ENCODE measurements around the gene PSTPIP1. TPM values are rescaled to one million over a fixed set of nuclear protein-coding genes. Genes with fewer than 3 reads are reported as not detected.
A peak's percentile ranks its signal among the peaks of the same experiment; 100 is the strongest.

Gene PSTPIP1
- total RNA-seq, 1 donor from 2014 or later, result 18.4 TPM

GRCh38 chr15:77017761-77018720 lies 23.1 kb downstream of the PSTPIP1 start:
- H3K9me3 ChIP-seq, result no peaks in the 10 kb centered on the region
- no peak for TF ChIP-seq CTCF (IDR thresholded peaks at IDR 0.05)
- intact Hi-C loops (cut with DNase I), result no loop called here
- DNase-seq (no peak), ATAC-seq (no peak)
- H3K4me1 ChIP-seq, result peaks cover 26% of the 10 kb centered on the region
- H3K27me3 ChIP-seq (ENCODE audit: low read depth), result no peaks in the 10 kb centered on the region
- H3K36me3 ChIP-seq, result no peaks in the 10 kb centered on the region
- H3K27ac ChIP-seq, result no peak overlapping the region
- H3K4me3 ChIP-seq, result no peak overlapping the region

GRCh38 chr15:77018796-77019505 lies 24.0 kb downstream of the PSTPIP1 start:
- Histone ChIP-seq H3K9me3 (no peaks in the 10 kb centered on the region), H3K4me3 (no peak overlapping the region), H3K27me3 (ENCODE audit: low read depth) (no peaks in the 10 kb centered on the region), H3K4me1 (peaks cover 26% of the 10 kb centered on the region), H3K27ac (no peak overlapping the region), H3K36me3 (no peaks in the 10 kb centered on the region)
- no peak for DNase-seq
- no peak for TF ChIP-seq CTCF (IDR thresholded peaks at IDR 0.05)
- intact Hi-C loops (cut with DNase I), result no loop called here
- ATAC-seq, result no peak

DNA sequence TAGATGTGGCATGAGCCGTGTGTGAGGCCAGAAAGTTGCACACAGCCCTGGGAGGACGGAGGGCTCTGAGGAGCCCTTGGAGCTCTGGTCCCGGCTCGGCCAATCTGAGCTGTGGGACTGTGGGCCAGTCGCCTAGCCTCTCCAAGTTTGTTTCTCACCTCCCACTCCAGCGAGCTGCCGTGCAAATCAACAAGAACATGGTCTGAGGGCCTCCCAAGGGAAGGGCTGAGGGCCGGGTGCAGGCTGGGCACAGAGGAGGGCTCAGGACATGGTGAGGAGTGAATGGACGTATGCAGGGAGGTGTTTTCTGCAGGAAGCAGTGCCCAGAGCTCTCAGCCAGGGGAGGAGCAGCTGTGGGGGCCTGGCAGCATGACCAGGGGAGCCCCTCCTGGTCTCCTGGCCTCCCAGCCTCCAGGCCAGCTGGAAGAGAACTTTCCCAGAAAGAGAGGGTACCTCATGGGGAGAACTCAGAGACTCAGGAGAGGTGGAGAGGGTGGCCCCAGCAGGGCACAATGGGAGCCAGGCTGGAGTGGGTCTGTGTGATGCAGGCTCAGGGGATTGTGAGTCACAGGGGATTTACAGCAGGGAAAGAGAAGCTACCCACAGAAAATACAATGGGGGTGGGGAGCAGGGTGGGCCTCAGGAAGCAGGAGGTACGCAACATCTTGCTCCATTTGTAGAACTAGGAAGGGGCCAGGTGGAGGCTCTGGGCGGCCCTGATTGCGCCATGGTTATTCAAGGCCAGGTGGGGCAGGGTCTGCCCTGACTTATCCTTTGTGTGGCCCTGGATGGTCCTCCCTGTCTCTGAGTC lies 24.8 kb downstream of the PSTPIP1 start:
- intact Hi-C loops (cut with DNase I), result no loop called here
- Histone ChIP-seq H3K4me1 (peaks cover 19% of the 10 kb centered on the region), H3K4me3 (no peak overlapping the region), H3K27ac (peak overlapping the region; percentile 3), H3K9me3 (no peaks in the 10 kb centered on the region), H3K27me3 (ENCODE audit: low read depth) (no peaks in the 10 kb centered on the region), H3K36me3 (no peaks in the 10 kb centered on the region)
- ATAC-seq (no peak), DNase-seq (no peak)
- no peak for TF ChIP-seq CTCF (IDR thresholded peaks at IDR 0.05)

DNA sequence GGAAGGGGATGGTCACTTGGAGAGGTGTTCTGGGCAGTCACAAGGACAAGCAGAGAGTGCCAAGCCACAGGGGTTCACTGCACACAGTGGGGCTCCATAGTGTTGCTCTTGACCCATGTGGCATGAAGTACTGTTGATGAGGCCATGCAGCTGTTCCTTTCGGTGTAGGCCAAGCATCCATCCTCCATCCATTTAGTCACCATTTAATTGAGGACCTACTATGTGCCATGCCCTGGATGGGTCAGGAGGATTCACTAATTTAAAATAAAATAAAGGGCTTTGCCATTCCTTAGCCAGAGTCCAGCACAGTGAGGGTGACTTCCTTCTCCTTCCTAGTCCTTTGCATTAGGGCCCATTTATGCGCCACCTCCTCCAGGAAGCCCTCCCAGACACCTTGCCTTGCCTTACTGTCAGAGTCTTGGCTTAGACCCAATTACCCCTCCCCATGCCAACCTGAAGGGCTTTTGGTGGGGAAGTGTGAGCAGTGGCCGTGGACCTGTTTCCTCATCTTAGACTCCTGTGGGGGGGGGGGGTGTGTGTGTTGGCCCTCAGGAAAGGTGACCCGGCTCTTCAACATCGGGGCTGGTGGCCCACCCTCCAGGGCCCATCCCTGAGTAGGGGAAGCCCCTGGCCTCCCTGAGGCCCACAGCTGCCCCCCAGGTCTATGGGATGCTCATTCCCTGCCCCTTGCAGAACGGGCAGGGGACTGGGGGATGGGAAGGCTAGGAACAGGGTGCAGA lies 25.6 kb downstream of the PSTPIP1 start:
- Histone ChIP-seq H3K4me1 (peaks cover 11% of the 10 kb centered on the region), H3K4me3 (no peak overlapping the region), H3K27me3 (ENCODE audit: low read depth) (no peaks in the 10 kb centered on the region), H3K36me3 (no peaks in the 10 kb centered on the region), H3K9me3 (no peaks in the 10 kb centered on the region), H3K27ac (no peak overlapping the region)
- no peak for ATAC-seq
- TF ChIP-seq CTCF (IDR thresholded peaks at IDR 0.05), result no peak
- DNase-seq, result no peak
- intact Hi-C loops (cut with DNase I), result no loop called here

DNA sequence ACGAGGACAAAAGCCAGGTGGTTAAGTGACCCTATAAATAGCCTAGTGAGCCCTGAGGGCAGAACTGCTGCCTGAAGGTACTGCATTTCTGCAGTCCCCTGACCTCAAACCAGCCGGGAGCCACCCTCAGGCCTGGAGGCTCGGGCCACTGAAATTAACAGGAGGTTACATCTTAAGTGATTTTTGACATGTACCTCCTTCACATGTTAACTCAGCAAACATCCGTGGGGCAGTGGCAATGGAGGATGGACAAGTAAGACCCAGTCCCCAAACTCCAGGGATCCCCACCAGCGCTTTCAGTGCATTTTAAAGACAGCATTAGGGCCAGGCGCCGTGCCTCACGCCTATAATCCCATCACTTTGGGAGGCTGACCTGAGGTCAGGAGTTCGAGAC lies 26.2 kb downstream of the PSTPIP1 start:
- Histone ChIP-seq H3K4me1 (peaks cover 7% of the 10 kb centered on the region), H3K9me3 (no peaks in the 10 kb centered on the region), H3K4me3 (no peak overlapping the region), H3K27ac (no peak overlapping the region), H3K27me3 (ENCODE audit: low read depth) (no peaks in the 10 kb centered on the region), H3K36me3 (no peaks in the 10 kb centered on the region)
- ATAC-seq (no peak), DNase-seq (peak; percentile 10)
- no peak for TF ChIP-seq CTCF (IDR thresholded peaks at IDR 0.05)
- intact Hi-C loops (cut with DNase I), result no loop called here
